B cell (primary cell): ENCODE results near the gene CD79B.

Experiments
- CTCF ChIP-seq: fragments of 200-600 bp; IDR thresholded peaks from one replicate; pipeline ENCODE4 v1.8.0; 2022; ENCODE audit warnings: antibody characterized with exemption, mild to moderate bottlenecking
- EZH2 ChIP-seq: IDR thresholded peaks from 2 replicates; pipeline ENCODE4 v1.6.1; 2012; ENCODE audit warnings: borderline replicate concordance, low read depth, mild to moderate bottlenecking, moderate library complexity, low read length; ENCODE audit not compliant: insufficient read depth, poor library complexity, severe bottlenecking

GRCh38 chr17:63928966-63929695 is 3.0 kb downstream of the CD79B start:
- TF ChIP-seq CTCF (no peak), EZH2 (no peak)
